H1 (cell line): ENCODE data around the gene GALC. TPM values are rescaled to one million over a fixed set of nuclear protein-coding genes. Genes with fewer than 3 reads are reported as not detected.

Experiments
- CTCF ChIA-PET: fragments of 300-600 bp; sonication (Branson Sonifier 250); formaldehyde crosslinking; loops from one replicate; lab custom pipeline; 2021; ENCODE audit not compliant: partially characterized antibody; lab: Charles Lee
- POLR2A ChIA-PET: fragments of 300-600 bp; sonication (Branson Sonifier 250); formaldehyde crosslinking; loops from one replicate; lab custom pipeline; 2021; ENCODE audit warnings: inconsistent platforms; ENCODE audit not compliant: partially characterized antibody; lab: Charles Lee
- DNase-seq, 2 experiments: peaks; one replicate each; pipeline versions ENCODE4 v3.0.0 to v3.0.0-alpha.2; 2010 to 2022; ENCODE audit warnings: low spot score in 2 of 2, low read depth in 1 of 2, mixed read lengths in 1 of 2
- FAIRE-seq: peaks from 2 replicates; lab custom pipeline; 2011; peaks lifted over from hg19 to GRCh38; lab: Jason Lieb, UNC
- H2AFZ ChIP-seq: 2 replicates; pipeline ENCODE4 v1.8.1; 2012; ENCODE audit warnings: low read length, inconsistent platforms
- H2AK5ac ChIP-seq: 2 replicates; pipeline ENCODE4 v1.6.1; 2013; ENCODE audit warnings: low read depth, low read length
- H2BK120ac ChIP-seq: replicated peaks from 2 replicates; pipeline ENCODE3; 2013; ENCODE audit warnings: low read depth, low read length, inconsistent platforms
- H2BK12ac ChIP-seq: 2 replicates; pipeline ENCODE4 v1.6.1; 2013; ENCODE audit warnings: low read depth, low read length
- H2BK15ac ChIP-seq: 2 replicates; pipeline ENCODE4 v1.6.1; 2013; ENCODE audit warnings: low read length
- H2BK20ac ChIP-seq: 2 replicates; pipeline ENCODE4 v1.6.1; 2013; ENCODE audit warnings: low read length
- H2BK5ac ChIP-seq: 2 replicates; pipeline ENCODE4 v1.6.1; 2013; ENCODE audit warnings: low read depth, low read length
- H3K14ac ChIP-seq: 2 replicates; pipeline ENCODE4 v1.6.1; 2013; ENCODE audit warnings: inconsistent platforms; ENCODE audit not compliant: insufficient read length
- H3K18ac ChIP-seq: 2 replicates; pipeline ENCODE4 v1.6.1; 2013; ENCODE audit warnings: low read length; ENCODE audit errors: extremely low read depth
- H3K23ac ChIP-seq: 2 replicates; pipeline ENCODE4 v1.6.1; 2013; ENCODE audit warnings: inconsistent platforms; ENCODE audit not compliant: insufficient read length
- H3K23me2 ChIP-seq: 2 replicates; pipeline ENCODE4 v1.6.1; 2013; ENCODE audit warnings: low read depth, low read length
- H3K27ac ChIP-seq: 2 replicates; pipeline ENCODE4 v1.6.1; 2011; ENCODE audit warnings: low read depth, low read length, inconsistent platforms
- H3K27me3 ChIP-seq, 4 experiments: replicated peaks in 1 of 4; 1 replicate in 1 of 4; 2 replicates in 3 of 4; pipeline versions ENCODE4 v1.6.1 to v1.8.1; 2011 to 2013; ENCODE audit warnings: low read length in 3 of 4, mild to moderate bottlenecking in 3 of 4, inconsistent platforms in 2 of 4, mixed read lengths in 2 of 4, moderate library complexity in 1 of 4; ENCODE audit not compliant: control insufficient read depth in 3 of 4, insufficient read depth in 3 of 4; ENCODE audit errors: extremely low read depth in 1 of 4
- H3K36me3 ChIP-seq, 4 experiments: 2 replicates each; pipeline versions ENCODE4 v1.6.1 to v1.8.1; 2011 to 2013; ENCODE audit warnings: mild to moderate bottlenecking in 4 of 4, low read length in 3 of 4, moderate library complexity in 2 of 4, control low read depth in 1 of 4, inconsistent platforms in 1 of 4; ENCODE audit not compliant: insufficient read depth in 4 of 4, control insufficient read depth in 2 of 4
- H3K4ac ChIP-seq: replicated peaks from 2 replicates; pipeline ENCODE3; 2013; ENCODE audit warnings: low read length, low read depth, mixed read lengths, inconsistent platforms; ENCODE audit not compliant: insufficient read length
- H3K4me1 ChIP-seq, 4 experiments: replicated peaks in 1 of 4; 1 replicate in 1 of 4; 2 replicates in 3 of 4; pipeline versions ENCODE4 v1.6.1 to v1.8.1; 2011 to 2013; ENCODE audit warnings: low read length in 3 of 4, inconsistent platforms in 2 of 4, mixed read lengths in 1 of 4; ENCODE audit not compliant: insufficient read depth in 4 of 4, control insufficient read depth in 3 of 4
- H3K4me2 ChIP-seq, 2 experiments: 2 replicates each; pipeline versions ENCODE4 v1.6.1 to v1.8.1; 2011 to 2013; ENCODE audit warnings: low read depth in 2 of 2, low read length in 2 of 2, control low read depth in 1 of 2, inconsistent platforms in 1 of 2, mild to moderate bottlenecking in 1 of 2; ENCODE audit not compliant: insufficient read depth in 1 of 2
- H3K4me3 ChIP-seq, 4 experiments: fragments of 200-600, 300-600 bp in 1 of 4; sonication (generic), shearing (Covaris generic), sonication (Bioruptor Twin) in 1 of 4; 2 replicates each; pipeline versions ENCODE4 v1.5.1 to v1.8.1; 2011 to 2016; ENCODE audit warnings: low read length in 4 of 4, low read depth in 3 of 4, control low read depth in 2 of 4, inconsistent platforms in 2 of 4, mild to moderate bottlenecking in 2 of 4, mixed read lengths in 1 of 4, moderate library complexity in 1 of 4; ENCODE audit not compliant: insufficient read depth in 2 of 4; ENCODE audit errors: extremely low read depth in 1 of 4
- H3K56ac ChIP-seq: replicated peaks from 2 replicates; pipeline ENCODE3; 2013; ENCODE audit warnings: low read depth, mild to moderate bottlenecking, mixed read lengths, low read length, inconsistent platforms; ENCODE audit not compliant: insufficient read length
- H3K79me1 ChIP-seq: 2 replicates; pipeline ENCODE4 v1.6.1; 2013; ENCODE audit warnings: low read depth, low read length, control low read depth
- H3K79me2 ChIP-seq, 2 experiments: 2 replicates each; pipeline versions ENCODE4 v1.6.1 to v1.8.1; 2012 to 2013; ENCODE audit warnings: low read length in 2 of 2, mild to moderate bottlenecking in 2 of 2, inconsistent platforms in 1 of 2; ENCODE audit not compliant: insufficient read depth in 2 of 2, control insufficient read depth in 1 of 2
- H3K9ac ChIP-seq, 4 experiments: replicated peaks in 1 of 4; 1 replicate in 1 of 4; 2 replicates in 3 of 4; pipeline versions ENCODE4 v1.6.1 to v1.8.1; 2011 to 2013; ENCODE audit warnings: low read depth in 3 of 4, low read length in 3 of 4, control low read depth in 2 of 4, mild to moderate bottlenecking in 2 of 4, moderate library complexity in 2 of 4, inconsistent platforms in 1 of 4; ENCODE audit errors: extremely low read depth in 1 of 4
- H3K9me3 ChIP-seq, 2 experiments: 2 replicates each; pipeline versions ENCODE4 v1.6.1 to v1.8.1; 2012 to 2013; ENCODE audit warnings: mild to moderate bottlenecking in 2 of 2, moderate library complexity in 2 of 2, control low read depth in 1 of 2, inconsistent platforms in 1 of 2, low read depth in 1 of 2, low read length in 1 of 2, mixed read lengths in 1 of 2; ENCODE audit not compliant: insufficient read depth in 2 of 2
- H4K20me1 ChIP-seq, 2 experiments: replicated peaks in 1 of 2; 2 replicates each; pipeline versions ENCODE3 to v1.8.1; 2011 to 2013; ENCODE audit warnings: inconsistent platforms in 2 of 2, low read length in 2 of 2, mild to moderate bottlenecking in 1 of 2; ENCODE audit not compliant: insufficient read depth in 2 of 2, control insufficient read depth in 1 of 2
- H4K5ac ChIP-seq: 2 replicates; pipeline ENCODE4 v1.6.1; 2013; ENCODE audit warnings: low read length, low read depth, mixed read lengths, inconsistent platforms; ENCODE audit not compliant: insufficient read length
- H4K8ac ChIP-seq: 2 replicates; pipeline ENCODE4 v1.8.0; 2013; ENCODE audit warnings: mild to moderate bottlenecking, moderate library complexity, low read length, inconsistent platforms; ENCODE audit not compliant: insufficient read depth; ENCODE audit errors: extremely low read depth
- H4K91ac ChIP-seq: replicated peaks from 2 replicates; pipeline ENCODE3; 2013; ENCODE audit warnings: low read length, mixed read lengths, inconsistent platforms; ENCODE audit not compliant: insufficient read length
- ATF2 ChIP-seq: IDR thresholded peaks from 2 replicates; pipeline ENCODE4 v1.6.1; 2012; ENCODE audit warnings: low read length, inconsistent platforms
- CHD1 ChIP-seq: IDR thresholded peaks from 2 replicates; pipeline ENCODE4 v1.6.1; 2012; ENCODE audit warnings: low read depth, low read length, improper control_type of control experiment
- CHD2 ChIP-seq: IDR thresholded peaks from 2 replicates; pipeline ENCODE4 v1.6.1; 2012; ENCODE audit warnings: low read length, improper control_type of control experiment
- CREB1 ChIP-seq: IDR thresholded peaks from 2 replicates; pipeline ENCODE4 v1.6.1; 2012; ENCODE audit warnings: inconsistent platforms
- EZH2 ChIP-seq: fragments of 200-600 bp; sonication (generic); IDR thresholded peaks from 2 replicates; pipeline ENCODE4 v1.7.1; 2012; ENCODE audit warnings: low read depth, mild to moderate bottlenecking, moderate library complexity, low read length, inconsistent platforms; ENCODE audit not compliant: severe bottlenecking
- RAD21 ChIP-seq, 2 experiments: IDR thresholded peaks in 1 of 2; conservative IDR thresholded peaks in 1 of 2; 2 replicates each; pipeline ENCODE4 v1.6.1; 2011; ENCODE audit warnings: low read depth in 2 of 2, low read length in 2 of 2, improper control_type of control experiment in 1 of 2, inconsistent platforms in 1 of 2, mild to moderate bottlenecking in 1 of 2, moderate library complexity in 1 of 2
- SRF ChIP-seq: IDR thresholded peaks from 2 replicates; pipeline ENCODE4 v1.6.1; 2011; ENCODE audit warnings: mild to moderate bottlenecking, low read depth, low read length, moderate library complexity
- TEAD4 ChIP-seq: IDR thresholded peaks from 2 replicates; pipeline ENCODE4 v1.6.1; 2012; ENCODE audit warnings: low read depth, low read length, inconsistent platforms, mixed read lengths
- WGBS, 2 experiments: shearing (Covaris generic) in 1 of 2; methylation state at CpG; one replicate each; pipeline versions ENCODE4 v1.1.6 to v1.1.7; 2013 to 2015; ENCODE audit warnings: low lambda C conversion rate in 2 of 2, mixed read lengths in 2 of 2, inconsistent platforms in 1 of 2, low coverage in 1 of 2, missing lambda C conversion rate in 1 of 2; ENCODE audit not compliant: insufficient replicate concordance in 2 of 2, insufficient coverage in 1 of 2, insufficient read length in 1 of 2; ENCODE audit errors: extremely low coverage in 1 of 2, missing lambda C conversion rate in 1 of 2; 5-methylcytosine and 5-hydroxymethylcytosine counted together
- polyA plus RNA-seq, 7 experiments: library from polyadenylated mRNA; depleted of rRNA in 3 of 7; stranded (reverse) in 5 of 7; unstranded in 2 of 7; fragments of >200 nt in 5 of 7; fragments of 200-250 nt in 2 of 7; gene quantifications; 1 replicate in 5 of 7; 2 replicates in 1 of 7; 4 replicates in 1 of 7; pipeline versions ENCODE4 v1.2.1 to v1.2.3, GENCODE V29; 2011 to 2013; ENCODE audit warnings: missing spikeins in 2 of 7, mixed read lengths in 2 of 7
- total RNA-seq: library from RNA; stranded (reverse); fragmentation: NEBNext Ultra II Directional; extraction: Animal tissue kit (Norgen Biotek cat#: 25700); gene quantifications from 2 replicates; pipeline ENCODE4 v1.2.1, GENCODE V29; 2021

Gene GALC
- total and polyA plus RNA-seq, 2 of the 8 experiments (the other 6 are each of a cell fraction or from before 2014, with no cell fraction given) = 6.1 to 12.3 TPM

GRCh38 chr14:87979689-87980088, 13.3 kb downstream of the GALC start:
- Histone ChIP-seq H3K79me1 (no peaks in the 10 kb centered on the region), H3K56ac (no peak overlapping the region), H2AK5ac (no peak overlapping the region), H2BK20ac (no peak overlapping the region), H3K23me2 (no peaks in the 10 kb centered on the region; the same call in 1 of the 2 replicates), H2BK120ac (no peak overlapping the region), H3K18ac (no peak overlapping the region), H2BK15ac (no peak overlapping the region), H4K5ac (no peak overlapping the region), H4K91ac (no peak overlapping the region)
- POLR2A ChIA-PET = interaction anchor here (1.0 kb wide), 1 partner anchor 13 kb away, joined by 3 read pairs; the partner anchor contains the start of gene GALC
- TF ChIP-seq EZH2 (no peak), CHD2 (no peak), CREB1 (no peak), CHD1 (no peak), RAD21 (IDR thresholded peaks at IDR 0.05 in 1 of 2, conservative IDR thresholded peaks at IDR 0.05 in 1 of 2; ENCODE audit: low read depth in 2 of 2, low read length in 2 of 2) (no peak), SRF (no peak), ATF2 (no peak), TEAD4 (no peak)
- TF ChIP-seq, all 59 proteins: peak for 0
- WGBS, 2 experiments = 70% methylated on average over 1 of the region's 1 CpG; no CpG with 5 or more reads in 1 of the 2 experiments
- Histone ChIP-seq H3K14ac (no peak overlapping the region), H3K36me3 (no peaks in the 10 kb centered on the region; a peak in 1 of 8 replicates), H4K8ac (no peak overlapping the region), H3K9ac (no peak overlapping the region), H3K27me3 (no peaks in the 10 kb centered on the region), H2AFZ (no peak overlapping the region), H3K23ac (no peak overlapping the region), H3K4me3 (no peak overlapping the region), H3K4ac (no peak overlapping the region), H3K4me2 (no peak overlapping the region), H2BK12ac (no peak overlapping the region), H2BK5ac (no peak overlapping the region), H3K79me2 (no peaks in the 10 kb centered on the region), H3K9me3 (no peaks in the 10 kb centered on the region), H3K4me1 (no peaks in the 10 kb centered on the region), H3K27ac (no peak overlapping the region), H4K20me1 (no peaks in the 10 kb centered on the region)
- FAIRE-seq (no peak), DNase-seq (no peak)
- CTCF ChIA-PET = interaction anchor here (1.0 to 1.5 kb wide), 2 partner anchors 11 to 189 kb away, joined by 5 to 6 read pairs; no protein-coding TSS in a partner anchor
